Fibroblast of skin of right biceps (primary cell): ENCODE data around the gene C2orf80.
"Not testable (repeated sequence)": the region's sequence is repeated elsewhere in the genome, so short reads cannot be mapped to it uniquely, and the experiment has no call there.

ENCODE experiments used
- DNase-seq: peaks from one replicate; pipeline ENCODE4 v3.0.0-alpha.2; 2013

The C2orf80 gene

DNA sequence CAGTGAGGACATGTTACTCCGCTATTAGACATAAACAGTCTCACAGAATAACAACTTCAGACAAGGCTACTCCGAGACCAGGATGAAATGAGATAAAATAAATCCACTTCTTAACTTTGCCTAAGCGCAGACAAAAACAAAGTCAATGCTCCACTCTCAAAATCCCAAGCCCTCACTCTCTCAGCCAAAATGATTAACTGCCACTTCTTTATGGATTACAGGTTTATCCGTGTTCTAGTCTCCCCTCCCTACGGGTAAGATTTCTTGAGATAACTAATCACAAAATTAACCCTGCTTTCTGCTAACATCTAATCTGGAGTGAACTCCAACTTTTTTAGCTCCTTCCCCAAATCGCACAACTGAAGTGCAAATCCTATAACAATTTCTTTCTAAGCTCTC lies 59.1 kb downstream of the C2orf80 start:
- DNase-seq = no peak

DNA sequence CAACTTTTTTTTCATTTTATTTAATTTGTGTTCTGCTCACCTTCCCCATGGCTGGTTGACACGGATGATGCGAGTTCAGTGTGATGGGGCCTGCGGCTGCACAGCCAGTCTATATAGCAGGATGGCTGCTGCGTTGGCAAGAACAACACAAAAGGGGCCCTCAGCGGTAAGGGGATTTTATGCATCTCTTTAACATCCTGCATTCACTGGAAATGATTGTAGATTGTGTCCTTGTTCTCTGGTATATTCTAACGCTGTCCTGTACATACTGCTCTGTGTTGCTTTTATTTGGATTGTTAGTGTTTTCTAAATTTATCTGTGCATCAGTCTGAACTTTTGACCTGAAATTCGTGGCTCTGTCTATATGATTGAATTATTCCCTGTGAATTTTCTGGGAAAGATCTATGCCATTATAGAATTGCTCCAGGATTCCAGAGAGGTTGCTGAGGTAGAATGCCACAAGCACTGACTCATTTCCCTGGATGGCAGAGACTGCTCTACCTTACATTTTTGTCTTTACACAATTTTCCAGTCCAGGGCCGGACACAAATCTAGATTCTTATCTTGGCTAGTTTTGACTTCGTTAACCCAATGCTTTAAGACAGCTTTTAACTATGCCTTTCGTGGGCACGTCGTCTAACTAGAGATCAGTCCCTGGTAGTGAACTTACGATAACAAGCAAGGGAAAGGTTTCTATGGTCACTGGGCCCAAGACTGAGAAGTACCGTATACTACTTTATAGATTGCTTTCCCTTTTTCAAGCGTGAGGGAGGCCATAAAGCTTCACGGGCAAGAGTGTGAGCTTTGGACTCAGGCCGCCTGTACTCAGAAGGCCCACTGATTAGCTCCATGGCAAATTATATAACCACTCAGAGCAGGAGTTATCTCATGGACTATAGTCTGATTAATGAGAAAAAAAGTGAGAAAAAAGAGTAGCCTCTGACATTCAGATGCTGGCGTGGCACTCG lies 59.8 kb downstream of the C2orf80 start, which contains the start of gene CRYGC:
Gene CRYGC (minus strand): TSS at position 85 of the 968 bp plus-strand sequence. CDS start 36 bp downstream, at position 49.
- DNase-seq = no peak

DNA sequence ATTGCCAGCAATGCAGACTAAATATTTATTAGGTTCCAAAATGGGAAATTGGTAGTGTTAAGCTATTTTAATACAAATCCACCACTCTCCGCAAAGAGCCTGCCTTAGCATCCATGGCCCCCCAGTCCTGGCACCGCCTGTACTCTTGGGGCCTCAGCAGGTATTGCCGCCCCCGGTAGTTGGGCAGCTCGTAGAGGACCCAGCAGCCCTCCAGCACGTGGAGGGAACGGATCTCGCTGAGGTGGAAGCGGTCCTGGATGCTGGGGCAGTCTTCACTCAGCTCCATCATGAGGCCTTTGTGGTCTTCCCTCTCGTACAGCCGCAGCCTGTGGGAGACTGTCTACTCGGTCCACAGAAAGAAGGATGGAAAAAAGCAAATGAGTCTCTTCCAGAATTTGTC lies 61.7 kb downstream of the C2orf80 start:
- no peak for DNase-seq

DNA sequence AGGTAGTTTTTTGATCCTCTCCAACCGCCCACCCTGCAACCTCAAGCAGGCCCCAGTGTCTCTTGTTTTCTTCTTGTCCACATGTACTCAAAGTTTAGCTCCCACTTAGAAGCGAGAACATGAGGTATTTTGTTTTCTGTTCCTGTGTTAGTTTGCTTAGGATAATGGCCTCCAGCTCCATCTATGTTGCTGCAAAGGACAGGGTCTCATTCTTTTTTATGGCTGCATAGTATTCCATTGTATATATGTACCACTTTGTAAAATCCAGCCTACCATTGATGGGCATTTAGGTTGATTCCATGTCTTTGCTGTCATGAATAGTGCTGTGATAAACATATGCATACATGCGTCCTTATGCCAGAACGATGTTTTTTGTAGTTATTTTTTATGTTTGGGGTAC lies 62.7 kb downstream of the C2orf80 start:
- DNase-seq = no peak

DNA sequence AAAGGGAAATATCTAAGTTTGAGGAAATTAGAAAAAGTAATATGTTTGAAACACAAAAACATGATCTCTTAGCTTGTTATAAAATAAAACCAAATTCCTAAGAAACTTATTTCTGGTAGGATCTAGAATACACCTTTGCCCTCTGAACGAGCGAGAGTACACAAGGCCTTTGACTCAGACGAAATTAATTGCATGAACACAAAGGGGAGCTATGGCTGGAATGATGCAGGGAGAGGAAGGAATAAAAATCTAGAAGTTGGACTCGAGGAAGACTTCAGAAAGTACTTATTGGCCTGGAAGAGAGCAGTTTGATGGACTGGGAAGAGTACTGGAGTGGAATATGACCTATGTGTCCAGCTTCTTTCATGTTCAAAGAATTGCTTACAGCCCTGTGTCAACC lies 64.6 kb downstream of the C2orf80 start:
- no peak for DNase-seq

DNA sequence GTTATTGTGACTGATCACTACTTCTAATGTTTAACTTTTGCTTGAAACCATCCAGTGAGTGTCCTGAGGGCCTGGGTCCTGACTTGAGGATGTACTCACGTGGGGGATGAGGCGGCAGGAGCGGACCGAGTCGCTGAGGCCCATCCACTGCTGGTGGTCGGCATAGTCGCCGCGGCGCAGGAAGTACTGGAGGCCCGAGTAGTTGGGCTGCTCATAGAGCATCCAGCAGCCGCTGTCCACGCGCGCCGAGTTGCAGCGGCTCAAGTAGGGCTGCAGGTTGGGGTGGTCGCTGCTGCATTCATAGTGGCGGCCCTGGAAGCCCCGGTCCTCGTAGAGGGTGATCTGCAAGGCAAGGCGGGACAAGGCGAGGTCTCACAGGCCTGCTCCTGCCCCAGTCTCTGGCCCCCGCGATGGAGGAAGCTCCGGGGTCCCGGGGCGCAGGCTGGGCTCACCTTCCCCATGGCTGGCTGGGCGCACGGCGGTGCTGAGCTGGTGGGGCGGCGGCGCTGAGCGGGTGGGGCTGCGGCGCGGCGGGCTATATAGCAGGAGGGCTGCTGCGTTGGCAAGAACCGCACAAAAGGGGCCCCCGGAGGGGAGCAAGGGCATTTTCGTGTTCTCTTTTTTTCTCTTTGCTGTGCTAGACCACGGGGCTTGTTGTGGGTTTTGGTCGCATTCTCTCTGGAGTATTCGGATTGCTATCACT lies 65.7 kb downstream of the C2orf80 start, which contains the start of gene CRYGD:
Gene CRYGD (minus strand): TSS at position 512 of the 703 bp plus-strand sequence. CDS start 51 bp downstream, at position 461.
- not testable (repeated sequence) for DNase-seq

DNA sequence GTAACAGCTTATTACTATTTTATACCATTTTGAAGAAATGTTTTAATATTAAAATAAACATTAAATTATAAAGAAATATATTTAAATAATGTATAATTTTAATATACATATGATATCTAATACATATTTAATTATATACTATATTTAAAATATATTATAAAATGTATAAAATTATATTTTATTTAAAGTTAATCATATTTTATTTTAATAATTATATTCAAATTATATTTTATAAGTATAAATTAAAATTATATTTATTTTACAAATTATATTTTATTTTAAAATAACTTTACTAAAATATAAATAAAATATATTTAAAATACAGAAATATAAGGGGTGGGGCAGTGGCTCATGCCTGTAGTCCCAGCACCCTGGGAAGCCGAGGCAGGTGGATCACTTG lies 67.6 kb downstream of the C2orf80 start:
- DNase-seq = no peak

DNA sequence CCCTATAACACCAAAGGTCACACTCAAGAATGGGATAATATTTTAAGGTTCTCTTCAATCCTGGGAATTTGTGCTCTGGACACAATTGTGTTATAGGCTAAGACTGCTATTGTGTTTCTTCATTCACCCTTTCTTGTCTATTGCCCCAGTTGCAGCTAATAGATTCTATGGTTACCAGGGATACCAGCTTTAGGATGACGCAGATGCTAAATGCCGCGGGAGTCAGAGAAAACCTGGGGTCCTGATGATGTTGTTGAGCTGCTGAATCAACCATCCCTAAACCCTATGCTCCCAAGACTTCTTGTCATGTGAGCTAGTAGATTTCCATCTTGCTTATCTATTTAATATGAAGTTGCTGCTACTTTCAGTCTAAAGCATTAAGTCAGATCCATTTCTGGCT lies 70.9 kb downstream of the C2orf80 start:
- no peak for DNase-seq

DNA sequence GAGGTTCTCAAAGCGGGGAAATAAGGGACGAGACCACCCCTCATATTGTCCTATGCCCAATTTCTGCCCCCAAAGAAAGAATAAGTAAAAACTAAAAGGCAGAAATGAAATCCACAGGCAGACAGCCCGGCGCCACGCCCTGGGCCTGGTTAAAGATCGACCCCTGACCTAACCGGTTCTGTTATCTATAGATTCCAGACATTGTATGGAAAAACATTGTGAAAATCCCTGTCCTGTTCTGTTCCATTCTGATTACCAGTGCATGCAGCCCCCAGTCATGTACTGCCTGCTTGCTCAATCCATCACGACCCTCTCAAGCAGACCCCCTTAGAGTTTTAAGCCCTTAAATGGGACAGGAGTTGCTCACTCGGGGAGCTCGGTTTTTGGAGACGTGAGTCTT lies 72.4 kb downstream of the C2orf80 start:
- DNase-seq = not testable (repeated sequence)
